HepG2 (cell line): ENCODE measurements around the gene DOCK4.

Source experiments
- ESRRA ChIP-seq: sonication (generic); formaldehyde crosslinking; IDR thresholded peaks from 2 replicates; pipeline ENCODE4 v1.5.1; 2020; ENCODE audit warnings: mild to moderate bottlenecking, low read depth, missing genetic modification reagents
- FOXA1 ChIP-seq, 2 experiments: fragments of 450-650 bp in 1 of 2; sonication (generic) in 1 of 2; formaldehyde crosslinking in 1 of 2; IDR thresholded peaks; 2 replicates each; pipeline versions ENCODE4 v1.4.0 to v1.6.1; 2016 to 2020; ENCODE audit warnings: missing genetic modification reagents in 1 of 2
- GABPA ChIP-seq, 2 experiments: IDR thresholded peaks; 2 replicates each; pipeline ENCODE4 v1.6.1; 2011 to 2016; ENCODE audit warnings: low read depth in 2 of 2, low read length in 1 of 2, missing biosample characterization in 1 of 2, missing genetic modification characterization in 1 of 2
- POLR2A ChIP-seq, 2 experiments: IDR thresholded peaks; 2 replicates each; pipeline ENCODE4 v1.6.1; 2011; ENCODE audit warnings: low read depth in 2 of 2, low read length in 2 of 2, mild to moderate bottlenecking in 1 of 2, moderate library complexity in 1 of 2; ENCODE audit not compliant: insufficient read depth in 1 of 2
- RBM22 ChIP-seq: fragments of 200-400 bp; formaldehyde crosslinking; optimal IDR thresholded peaks from 2 replicates; pipeline ENCODE3; 2017; ENCODE audit warnings: mild to moderate bottlenecking, low read length, moderate library complexity
- TCF7L2 ChIP-seq: IDR thresholded peaks from 2 replicates; pipeline ENCODE4 v1.6.1; 2011; ENCODE audit warnings: mild to moderate bottlenecking, low read depth, low read length, moderate library complexity
- U2AF1 ChIP-seq: fragments of 200-400 bp; formaldehyde crosslinking; optimal IDR thresholded peaks from 2 replicates; pipeline ENCODE3; 2017; ENCODE audit warnings: mild to moderate bottlenecking, low read depth, low read length
- ZNF557 ChIP-seq: sonication (generic); formaldehyde crosslinking; IDR thresholded peaks from 2 replicates; pipeline ENCODE4 v1.4.0; 2020; ENCODE audit warnings: missing genetic modification reagents
- ZNF816 ChIP-seq: sonication (generic); formaldehyde crosslinking; IDR thresholded peaks from 2 replicates; pipeline ENCODE4 v1.8.0; 2022; ENCODE audit warnings: missing genetic modification reagents, mild to moderate bottlenecking, borderline replicate concordance
- TF ChIP-seq, protein P1 (sequence below), 2 experiments: fragments of 450-650 bp in 1 of 2; sonication (generic) in 1 of 2; formaldehyde crosslinking; IDR thresholded peaks; 2 replicates each; pipeline versions ENCODE4 v1.5.0 to v1.8.0; 2020 to 2022; ENCODE audit warnings: mild to moderate bottlenecking in 1 of 2, missing genetic modification reagents in 1 of 2
- TF ChIP-seq, protein P2 (sequence below): sonication (generic); formaldehyde crosslinking; IDR thresholded peaks from 2 replicates; pipeline ENCODE4 v1.4.0; 2020; ENCODE audit warnings: mild to moderate bottlenecking, missing genetic modification reagents
- TF ChIP-seq, protein P3 (sequence below): sonication (generic); formaldehyde crosslinking; IDR thresholded peaks from 2 replicates; pipeline ENCODE4 v1.5.0; 2020; ENCODE audit warnings: mild to moderate bottlenecking, missing genetic modification reagents, moderate library complexity
- TF ChIP-seq, protein P4 (sequence below): sonication (generic); formaldehyde crosslinking; conservative IDR thresholded peaks from 2 replicates; pipeline ENCODE4 v1.8.0; 2022; ENCODE audit warnings: mild to moderate bottlenecking, moderate library complexity, missing genetic modification reagents

DNA sequence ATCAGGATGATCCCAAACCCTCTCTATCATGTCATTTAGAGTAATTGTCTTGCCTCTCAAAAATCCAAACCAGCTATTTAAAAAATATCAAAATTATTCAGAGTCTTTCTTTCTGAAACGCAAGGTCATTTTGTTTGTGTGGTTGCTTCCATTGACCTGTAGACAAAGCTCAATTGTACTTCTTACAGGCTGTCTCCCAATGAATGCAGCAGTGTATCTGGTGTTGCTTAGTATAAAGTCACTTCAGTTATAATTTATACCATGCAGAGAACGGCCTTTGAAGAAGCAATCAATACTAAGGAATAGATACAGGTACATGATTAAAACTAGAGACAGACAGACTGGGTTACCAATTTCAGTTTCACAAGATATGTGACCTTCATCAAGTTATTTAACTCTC lies 80.9 kb downstream of the DOCK4 start:
- TF ChIP-seq, protein P1, sequence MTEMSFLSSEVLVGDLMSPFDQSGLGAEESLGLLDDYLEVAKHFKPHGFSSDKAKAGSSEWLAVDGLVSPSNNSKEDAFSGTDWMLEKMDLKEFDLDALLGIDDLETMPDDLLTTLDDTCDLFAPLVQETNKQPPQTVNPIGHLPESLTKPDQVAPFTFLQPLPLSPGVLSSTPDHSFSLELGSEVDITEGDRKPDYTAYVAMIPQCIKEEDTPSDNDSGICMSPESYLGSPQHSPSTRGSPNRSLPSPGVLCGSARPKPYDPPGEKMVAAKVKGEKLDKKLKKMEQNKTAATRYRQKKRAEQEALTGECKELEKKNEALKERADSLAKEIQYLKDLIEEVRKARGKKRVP (CRISPR knock-in tag; IDR thresholded peaks at IDR 0.05), result no peak
- TF ChIP-seq, protein P2, sequence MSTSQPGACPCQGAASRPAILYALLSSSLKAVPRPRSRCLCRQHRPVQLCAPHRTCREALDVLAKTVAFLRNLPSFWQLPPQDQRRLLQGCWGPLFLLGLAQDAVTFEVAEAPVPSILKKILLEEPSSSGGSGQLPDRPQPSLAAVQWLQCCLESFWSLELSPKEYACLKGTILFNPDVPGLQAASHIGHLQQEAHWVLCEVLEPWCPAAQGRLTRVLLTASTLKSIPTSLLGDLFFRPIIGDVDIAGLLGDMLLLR (CRISPR knock-in tag), result no peak
- TF ChIP-seq U2AF1, result no peak
- no peak for TF ChIP-seq POLR2A (IDR thresholded peaks at IDR 0.05; ENCODE audit: insufficient read depth in 1 of 2, low read depth in 2 of 2, low read length in 2 of 2)
- TF ChIP-seq, protein P3, sequence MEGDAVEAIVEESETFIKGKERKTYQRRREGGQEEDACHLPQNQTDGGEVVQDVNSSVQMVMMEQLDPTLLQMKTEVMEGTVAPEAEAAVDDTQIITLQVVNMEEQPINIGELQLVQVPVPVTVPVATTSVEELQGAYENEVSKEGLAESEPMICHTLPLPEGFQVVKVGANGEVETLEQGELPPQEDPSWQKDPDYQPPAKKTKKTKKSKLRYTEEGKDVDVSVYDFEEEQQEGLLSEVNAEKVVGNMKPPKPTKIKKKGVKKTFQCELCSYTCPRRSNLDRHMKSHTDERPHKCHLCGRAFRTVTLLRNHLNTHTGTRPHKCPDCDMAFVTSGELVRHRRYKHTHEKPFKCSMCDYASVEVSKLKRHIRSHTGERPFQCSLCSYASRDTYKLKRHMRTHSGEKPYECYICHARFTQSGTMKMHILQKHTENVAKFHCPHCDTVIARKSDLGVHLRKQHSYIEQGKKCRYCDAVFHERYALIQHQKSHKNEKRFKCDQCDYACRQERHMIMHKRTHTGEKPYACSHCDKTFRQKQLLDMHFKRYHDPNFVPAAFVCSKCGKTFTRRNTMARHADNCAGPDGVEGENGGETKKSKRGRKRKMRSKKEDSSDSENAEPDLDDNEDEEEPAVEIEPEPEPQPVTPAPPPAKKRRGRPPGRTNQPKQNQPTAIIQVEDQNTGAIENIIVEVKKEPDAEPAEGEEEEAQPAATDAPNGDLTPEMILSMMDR (CRISPR knock-in tag), result no peak
- no peak for TF ChIP-seq TCF7L2
- TF ChIP-seq ESRRA (CRISPR knock-in tag), result no peak
- no peak for TF ChIP-seq FOXA1 (IDR thresholded peaks at IDR 0.05)
- TF ChIP-seq FOXA1 (CRISPR knock-in tag; IDR thresholded peaks at IDR 0.05), result no peak
- no peak for TF ChIP-seq ZNF816 (CRISPR knock-in tag)
- no peak for TF ChIP-seq RBM22
- no peak for TF ChIP-seq GABPA (IDR thresholded peaks at IDR 0.05; ENCODE audit: low read depth, low read length)
- TF ChIP-seq GABPA (CRISPR knock-in tag; IDR thresholded peaks at IDR 0.05; ENCODE audit: low read depth), result no peak
- TF ChIP-seq ZNF557, result no peak
- TF ChIP-seq, protein P4, sequence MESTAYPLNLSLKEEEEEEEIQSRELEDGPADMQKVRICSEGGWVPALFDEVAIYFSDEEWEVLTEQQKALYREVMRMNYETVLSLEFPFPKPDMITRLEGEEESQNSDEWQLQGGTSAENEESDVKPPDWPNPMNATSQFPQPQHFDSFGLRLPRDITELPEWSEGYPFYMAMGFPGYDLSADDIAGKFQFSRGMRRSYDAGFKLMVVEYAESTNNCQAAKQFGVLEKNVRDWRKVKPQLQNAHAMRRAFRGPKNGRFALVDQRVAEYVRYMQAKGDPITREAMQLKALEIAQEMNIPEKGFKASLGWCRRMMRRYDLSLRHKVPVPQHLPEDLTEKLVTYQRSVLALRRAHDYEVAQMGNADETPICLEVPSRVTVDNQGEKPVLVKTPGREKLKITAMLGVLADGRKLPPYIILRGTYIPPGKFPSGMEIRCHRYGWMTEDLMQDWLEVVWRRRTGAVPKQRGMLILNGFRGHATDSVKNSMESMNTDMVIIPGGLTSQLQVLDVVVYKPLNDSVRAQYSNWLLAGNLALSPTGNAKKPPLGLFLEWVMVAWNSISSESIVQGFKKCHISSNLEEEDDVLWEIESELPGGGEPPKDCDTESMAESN (CRISPR knock-in tag), result no peak
